ENCODE measurements around the gene ATAD3A. TPM values are rescaled to one million over a fixed set of nuclear protein-coding genes. Genes with fewer than 3 reads are reported as not detected.

Gene ATAD3A
- total RNA-seq, 1 donor from 2014 or later = 29.3 TPM

- DNase-seq = peak; percentile 83
Measured at GRCh38 chr1:1540090-1540817, 28.3 kb downstream of the ATAD3A start, which contains the start of gene TMEM240. TMEM240 (minus strand) TSS chr1:1540624; CDS start chr1:1540346, 278 bp downstream.

GRCh38 chr1:1540818-1541628 lies 29.1 kb downstream of the ATAD3A start:
- DNase-seq = no peak

GRCh38 chr1:1541956-1542765 lies 30.2 kb downstream of the ATAD3A start:
- DNase-seq = no peak

- no peak for DNase-seq
Measured at GRCh38 chr1:1542766-1543705, 31.1 kb downstream of the ATAD3A start.

- no peak for DNase-seq
Measured at GRCh38 chr1:1543706-1544099, 31.7 kb downstream of the ATAD3A start.

- DNase-seq = no peak
Measured at GRCh38 chr1:1544544-1544943, 32.6 kb downstream of the ATAD3A start.

- no peak for DNase-seq
Measured at GRCh38 chr1:1545946-1546737, 34.2 kb downstream of the ATAD3A start.

GRCh38 chr1:1547011-1547410 lies 35.0 kb downstream of the ATAD3A start:
- DNase-seq = no peak

- DNase-seq = no peak
Measured at GRCh38 chr1:1547476-1547875, 35.5 kb downstream of the ATAD3A start.

- DNase-seq = no peak
Measured at GRCh38 chr1:1548591-1548990, 36.6 kb downstream of the ATAD3A start.

GRCh38 chr1:1550087-1550486 lies 38.1 kb downstream of the ATAD3A start:
- DNase-seq = no peak

- peak; percentile 56 for DNase-seq
Measured at GRCh38 chr1:1550591-1551432, 38.9 kb downstream of the ATAD3A start.

- no peak for DNase-seq
Measured at GRCh38 chr1:1551524-1552262, 39.7 kb downstream of the ATAD3A start.

GRCh38 chr1:1552263-1552639 lies 40.3 kb downstream of the ATAD3A start:
- DNase-seq = no peak

GRCh38 chr1:1553821-1554494 lies 42.0 kb downstream of the ATAD3A start:
- DNase-seq = no peak

GRCh38 chr1:1554550-1554925 lies 42.6 kb downstream of the ATAD3A start:
- DNase-seq = no peak

- DNase-seq = peak; percentile 74
Measured at GRCh38 chr1:1554926-1555915, 43.3 kb downstream of the ATAD3A start.

GRCh38 chr1:1556505-1556904 lies 44.5 kb downstream of the ATAD3A start:
- no peak for DNase-seq

All from dermis blood vessel endothelial cell (primary cell).